ENCODE data around the gene KLHL17.
"Not testable (repeated sequence)": the region's sequence is repeated elsewhere in the genome, so short reads cannot be mapped to it uniquely, and the experiment has no call there.

Gene KLHL17

GRCh38 chr1:938711-939489, 21.5 kb upstream of the KLHL17 start:
- DNase-seq = no peak
- H3K4me1 Mint-ChIP-seq (ENCODE audit: low read depth) = peaks cover 18% of the 10 kb centered on the region
- no peaks in the 10 kb centered on the region for H3K9me3 Mint-ChIP-seq
- no peak overlapping the region for H3K27ac Mint-ChIP-seq
- no peak overlapping the region for H3K4me3 Mint-ChIP-seq
- peaks cover 56% of the 10 kb centered on the region for H3K27me3 Mint-ChIP-seq
- peaks cover 2% of the 10 kb centered on the region for H3K36me3 Mint-ChIP-seq (ENCODE audit: low read depth)

GRCh38 chr1:939511-940106, 20.8 kb upstream of the KLHL17 start:
- DNase-seq = no peak
- no peaks in the 10 kb centered on the region for H3K9me3 Mint-ChIP-seq
- no peak overlapping the region for H3K4me3 Mint-ChIP-seq
- peaks cover 18% of the 10 kb centered on the region for H3K4me1 Mint-ChIP-seq (ENCODE audit: low read depth)
- no peak overlapping the region for H3K27ac Mint-ChIP-seq
- H3K27me3 Mint-ChIP-seq = peaks cover 56% of the 10 kb centered on the region
- H3K36me3 Mint-ChIP-seq (ENCODE audit: low read depth) = peaks cover 9% of the 10 kb centered on the region

GRCh38 chr1:940107-941014, 20.0 kb upstream of the KLHL17 start:
- H3K9me3 Mint-ChIP-seq = no peaks in the 10 kb centered on the region
- H3K27me3 Mint-ChIP-seq = peaks cover 49% of the 10 kb centered on the region
- H3K27ac Mint-ChIP-seq = no peak overlapping the region
- peak; percentile 60 for DNase-seq
- peaks cover 16% of the 10 kb centered on the region for H3K36me3 Mint-ChIP-seq (ENCODE audit: low read depth)
- peaks cover 12% of the 10 kb centered on the region for H3K4me1 Mint-ChIP-seq (ENCODE audit: low read depth)
- peak overlapping the region; percentile 59 for H3K4me3 Mint-ChIP-seq

GRCh38 chr1:941015-941587, 19.3 kb upstream of the KLHL17 start:
- H3K4me1 Mint-ChIP-seq (ENCODE audit: low read depth) = peaks cover 9% of the 10 kb centered on the region
- H3K36me3 Mint-ChIP-seq (ENCODE audit: low read depth) = peaks cover 24% of the 10 kb centered on the region
- H3K4me3 Mint-ChIP-seq = peak overlapping the region; percentile 59
- peaks cover 44% of the 10 kb centered on the region for H3K27me3 Mint-ChIP-seq
- no peak for DNase-seq
- no peaks in the 10 kb centered on the region for H3K9me3 Mint-ChIP-seq
- peak overlapping the region; percentile 59 for H3K27ac Mint-ChIP-seq

GRCh38 chr1:941588-942383, 18.6 kb upstream of the KLHL17 start:
- Mint-ChIP-seq H3K9me3 (no peaks in the 10 kb centered on the region), H3K27me3 (peaks cover 42% of the 10 kb centered on the region)
- DNase-seq = peak; percentile 55

GRCh38 chr1:942411-942821, 18.0 kb upstream of the KLHL17 start:
- Mint-ChIP-seq H3K4me3 (no peak overlapping the region), H3K9me3 (no peaks in the 10 kb centered on the region), H3K4me1 (ENCODE audit: low read depth) (peaks cover 9% of the 10 kb centered on the region), H3K27me3 (peaks cover 38% of the 10 kb centered on the region), H3K36me3 (ENCODE audit: low read depth) (peaks cover 37% of the 10 kb centered on the region), H3K27ac (no peak overlapping the region)
- peak; percentile 58 for DNase-seq

More at GRCh38 chr1:941588-942383, 18.6 kb upstream of the KLHL17 start:
- peak overlapping the region; percentile 59 for H3K4me3 Mint-ChIP-seq
- no peak overlapping the region for H3K27ac Mint-ChIP-seq
- H3K4me1 Mint-ChIP-seq (ENCODE audit: low read depth) = peaks cover 9% of the 10 kb centered on the region
- peaks cover 31% of the 10 kb centered on the region for H3K36me3 Mint-ChIP-seq (ENCODE audit: low read depth)

GRCh38 chr1:942864-943533, 17.4 kb upstream of the KLHL17 start:
- no peak overlapping the region for H3K27ac Mint-ChIP-seq
- no peak overlapping the region for H3K4me3 Mint-ChIP-seq
- peaks cover 34% of the 10 kb centered on the region for H3K27me3 Mint-ChIP-seq
- H3K9me3 Mint-ChIP-seq = no peaks in the 10 kb centered on the region
- H3K36me3 Mint-ChIP-seq (ENCODE audit: low read depth) = peaks cover 43% of the 10 kb centered on the region
- no peak for DNase-seq
- H3K4me1 Mint-ChIP-seq (ENCODE audit: low read depth) = peaks cover 9% of the 10 kb centered on the region

GRCh38 chr1:943545-944340, 16.6 kb upstream of the KLHL17 start:
- peaks cover 50% of the 10 kb centered on the region for H3K36me3 Mint-ChIP-seq (ENCODE audit: low read depth)
- peaks cover 9% of the 10 kb centered on the region for H3K4me1 Mint-ChIP-seq (ENCODE audit: low read depth)
- H3K9me3 Mint-ChIP-seq = no peaks in the 10 kb centered on the region
- no peak for DNase-seq
- H3K4me3 Mint-ChIP-seq = no peak overlapping the region
- H3K27me3 Mint-ChIP-seq = peaks cover 26% of the 10 kb centered on the region
- no peak overlapping the region for H3K27ac Mint-ChIP-seq

GRCh38 chr1:944341-945325, 15.8 kb upstream of the KLHL17 start:
- peaks cover 59% of the 10 kb centered on the region for H3K36me3 Mint-ChIP-seq (ENCODE audit: low read depth)
- no peak overlapping the region for H3K4me3 Mint-ChIP-seq
- H3K27me3 Mint-ChIP-seq = peaks cover 17% of the 10 kb centered on the region
- H3K4me1 Mint-ChIP-seq (ENCODE audit: low read depth) = peaks cover 9% of the 10 kb centered on the region
- no peak for DNase-seq
- no peak overlapping the region for H3K27ac Mint-ChIP-seq
- no peaks in the 10 kb centered on the region for H3K9me3 Mint-ChIP-seq

GRCh38 chr1:945688-946556, 14.5 kb upstream of the KLHL17 start:
- H3K36me3 Mint-ChIP-seq (ENCODE audit: low read depth) = peaks cover 72% of the 10 kb centered on the region
- DNase-seq = no peak
- no peak overlapping the region for H3K4me3 Mint-ChIP-seq

GRCh38 chr1:946811-947210, 13.6 kb upstream of the KLHL17 start:
- H3K27me3 Mint-ChIP-seq; H3K9me3 Mint-ChIP-seq; DNase-seq; H3K4me1 Mint-ChIP-seq (ENCODE audit: low read depth); H3K27ac Mint-ChIP-seq; H3K4me3 Mint-ChIP-seq: not testable (repeated sequence)
- peaks cover 81% of the 10 kb centered on the region for H3K36me3 Mint-ChIP-seq (ENCODE audit: low read depth)

More at GRCh38 chr1:945688-946556, 14.5 kb upstream of the KLHL17 start:
- H3K27ac Mint-ChIP-seq = no peak overlapping the region
- H3K4me1 Mint-ChIP-seq (ENCODE audit: low read depth) = peaks cover 3% of the 10 kb centered on the region
- H3K9me3 Mint-ChIP-seq = no peaks in the 10 kb centered on the region
- peaks cover 11% of the 10 kb centered on the region for H3K27me3 Mint-ChIP-seq

Data from activated T-cell treated with anti-CD3 and anti-CD28 coated beads, Interleukin-2, amount 50 U/mL, for 24 hours (primary cell).